Coronary artery (tissue), 2 donors: ENCODE results near the gene TEAD1.

Experiments used
- DNase-seq: peaks from one replicate; pipeline ENCODE4 v3.0.0-alpha.2; 2017; ENCODE audit warnings: low spot score
- H3K27ac ChIP-seq, 2 donors: fragments of 200-600 bp; sonication (generic); one replicate each; pipeline ENCODE4 v1.5.1; 2016 to 2019
- H3K4me3 ChIP-seq: fragments of 200-600 bp; sonication (generic); 2 replicates; pipeline ENCODE4 v1.5.1; 2016; ENCODE audit warnings: mild to moderate bottlenecking, moderate library complexity
- TF ChIP-seq, protein P1 (sequence below): fragments of 200-600 bp; sonication (generic); IDR thresholded peaks from one replicate; pipeline ENCODE4 v1.5.1; 2019; ENCODE audit warnings: antibody characterized with exemption

The TEAD1 gene

DNA sequence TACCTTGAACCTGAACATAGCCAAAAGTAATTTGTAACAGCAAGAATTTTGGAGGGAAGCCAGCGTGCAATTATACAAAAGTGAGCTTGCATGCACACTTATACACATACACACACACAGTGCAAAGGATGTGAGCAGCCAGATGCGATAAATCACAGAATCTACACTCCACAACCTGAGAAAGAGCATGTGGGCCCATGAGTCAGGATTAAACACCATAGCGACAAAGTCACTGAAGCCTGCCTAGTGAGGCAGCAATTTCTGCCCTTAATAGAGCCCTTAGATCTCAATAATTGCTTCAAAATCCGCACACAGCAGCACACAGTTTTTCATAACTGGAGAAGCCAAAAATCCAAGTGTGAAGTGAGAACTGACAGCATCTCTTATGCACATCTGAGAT is 42.6 kb upstream of the TEAD1 start:
- TF ChIP-seq, protein P1, sequence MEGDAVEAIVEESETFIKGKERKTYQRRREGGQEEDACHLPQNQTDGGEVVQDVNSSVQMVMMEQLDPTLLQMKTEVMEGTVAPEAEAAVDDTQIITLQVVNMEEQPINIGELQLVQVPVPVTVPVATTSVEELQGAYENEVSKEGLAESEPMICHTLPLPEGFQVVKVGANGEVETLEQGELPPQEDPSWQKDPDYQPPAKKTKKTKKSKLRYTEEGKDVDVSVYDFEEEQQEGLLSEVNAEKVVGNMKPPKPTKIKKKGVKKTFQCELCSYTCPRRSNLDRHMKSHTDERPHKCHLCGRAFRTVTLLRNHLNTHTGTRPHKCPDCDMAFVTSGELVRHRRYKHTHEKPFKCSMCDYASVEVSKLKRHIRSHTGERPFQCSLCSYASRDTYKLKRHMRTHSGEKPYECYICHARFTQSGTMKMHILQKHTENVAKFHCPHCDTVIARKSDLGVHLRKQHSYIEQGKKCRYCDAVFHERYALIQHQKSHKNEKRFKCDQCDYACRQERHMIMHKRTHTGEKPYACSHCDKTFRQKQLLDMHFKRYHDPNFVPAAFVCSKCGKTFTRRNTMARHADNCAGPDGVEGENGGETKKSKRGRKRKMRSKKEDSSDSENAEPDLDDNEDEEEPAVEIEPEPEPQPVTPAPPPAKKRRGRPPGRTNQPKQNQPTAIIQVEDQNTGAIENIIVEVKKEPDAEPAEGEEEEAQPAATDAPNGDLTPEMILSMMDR, result no peak
- Histone ChIP-seq H3K4me3 (no peak overlapping the region), H3K27ac (no peak overlapping the region)
- DNase-seq, result no peak

DNA sequence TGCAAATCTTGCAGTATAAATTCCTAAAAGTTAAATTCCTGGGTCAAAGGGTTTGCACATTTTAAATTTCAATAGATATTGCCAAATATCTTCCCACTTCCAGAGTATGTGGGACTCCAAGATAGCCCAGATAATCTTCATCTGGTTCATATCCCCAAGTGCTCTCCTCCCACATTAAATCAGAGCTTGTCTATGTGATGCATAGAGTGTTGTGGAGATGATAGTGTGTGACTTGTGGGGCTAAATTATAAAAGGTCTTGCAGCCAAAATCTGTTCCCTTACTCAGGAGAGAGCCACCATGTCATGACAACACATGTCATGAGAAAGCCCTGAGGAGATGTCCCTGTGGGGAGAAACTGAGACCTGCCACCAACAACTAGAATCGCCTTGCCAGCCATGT is 39.9 kb upstream of the TEAD1 start:
- DNase-seq, result no peak
- no peak overlapping the region for H3K27ac ChIP-seq
- TF ChIP-seq, protein P1, result no peak
- H3K4me3 ChIP-seq, result no peak overlapping the region

DNA sequence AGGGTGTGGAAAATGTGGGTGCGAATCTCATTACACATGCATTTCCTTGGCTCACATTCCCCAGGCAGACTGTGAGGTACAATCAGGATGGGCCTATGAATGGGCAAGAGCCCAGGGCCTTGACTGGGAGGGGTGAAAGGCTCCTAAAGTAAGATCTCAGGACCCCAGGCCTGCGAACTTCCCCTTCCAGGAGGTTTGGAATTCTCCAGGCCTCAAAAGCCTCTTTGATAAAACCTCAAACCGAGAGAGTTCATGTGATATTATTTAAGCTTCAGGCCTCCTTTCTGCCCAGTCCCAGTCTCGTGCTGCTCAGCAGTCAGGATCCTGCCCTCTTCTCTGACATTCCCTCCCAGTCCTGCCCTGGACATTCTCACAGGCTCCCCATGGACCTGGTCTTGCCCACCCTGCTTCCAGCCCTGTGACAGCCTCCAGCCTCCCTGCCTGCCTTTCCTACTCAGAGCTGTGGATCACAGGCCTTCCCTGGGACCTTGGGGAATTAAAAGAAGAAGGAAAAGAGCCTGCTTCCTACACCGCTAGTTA is 37.3 kb upstream of the TEAD1 start:
- H3K4me3 ChIP-seq, result no peak overlapping the region
- no peak overlapping the region for H3K27ac ChIP-seq
- DNase-seq, result no peak
- TF ChIP-seq, protein P1, result no peak

DNA sequence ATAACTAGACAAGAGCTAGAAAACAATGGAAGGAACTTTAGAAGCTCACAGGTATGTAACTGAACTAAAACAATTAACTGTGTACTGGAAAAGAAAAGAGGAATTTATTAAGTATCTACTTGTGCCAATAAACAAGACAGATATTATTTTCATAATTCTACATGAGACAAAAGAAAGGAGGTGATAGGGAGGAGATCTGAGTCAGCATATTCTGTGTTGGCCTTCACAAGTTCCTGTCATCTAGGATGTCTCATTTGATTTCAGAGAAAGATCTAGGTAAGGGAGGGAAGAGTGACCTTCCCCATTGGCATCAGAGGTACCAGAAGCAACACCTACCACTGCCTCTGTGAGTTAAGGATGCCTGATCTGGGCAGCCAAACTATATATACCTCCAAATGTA is 34.8 kb upstream of the TEAD1 start:
- H3K27ac ChIP-seq, result no peak overlapping the region
- DNase-seq, result no peak
- H3K4me3 ChIP-seq, result no peak overlapping the region
- TF ChIP-seq, protein P1, result no peak

DNA sequence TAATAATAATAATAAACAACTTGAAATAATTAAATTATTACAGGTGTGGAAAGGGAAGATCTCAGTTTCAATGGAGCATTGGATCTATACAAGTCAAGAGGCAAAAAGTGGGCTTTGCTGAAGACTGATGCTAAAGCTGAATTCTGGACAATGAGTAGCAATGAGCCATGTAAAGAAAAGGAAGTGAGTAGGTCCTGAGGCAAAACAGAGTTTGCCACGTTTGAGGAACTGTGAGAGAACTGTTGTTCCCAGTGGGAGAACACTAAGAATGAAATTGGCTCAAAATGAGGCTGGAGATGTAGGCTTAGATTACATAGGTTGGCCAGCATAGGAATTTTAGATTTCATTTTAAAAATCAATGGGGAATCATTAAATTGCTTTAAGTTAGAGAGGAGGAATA is 33.9 kb upstream of the TEAD1 start:
- no peak for DNase-seq
- Histone ChIP-seq H3K4me3 (no peak overlapping the region), H3K27ac (no peak overlapping the region)
- TF ChIP-seq, protein P1, result no peak

DNA sequence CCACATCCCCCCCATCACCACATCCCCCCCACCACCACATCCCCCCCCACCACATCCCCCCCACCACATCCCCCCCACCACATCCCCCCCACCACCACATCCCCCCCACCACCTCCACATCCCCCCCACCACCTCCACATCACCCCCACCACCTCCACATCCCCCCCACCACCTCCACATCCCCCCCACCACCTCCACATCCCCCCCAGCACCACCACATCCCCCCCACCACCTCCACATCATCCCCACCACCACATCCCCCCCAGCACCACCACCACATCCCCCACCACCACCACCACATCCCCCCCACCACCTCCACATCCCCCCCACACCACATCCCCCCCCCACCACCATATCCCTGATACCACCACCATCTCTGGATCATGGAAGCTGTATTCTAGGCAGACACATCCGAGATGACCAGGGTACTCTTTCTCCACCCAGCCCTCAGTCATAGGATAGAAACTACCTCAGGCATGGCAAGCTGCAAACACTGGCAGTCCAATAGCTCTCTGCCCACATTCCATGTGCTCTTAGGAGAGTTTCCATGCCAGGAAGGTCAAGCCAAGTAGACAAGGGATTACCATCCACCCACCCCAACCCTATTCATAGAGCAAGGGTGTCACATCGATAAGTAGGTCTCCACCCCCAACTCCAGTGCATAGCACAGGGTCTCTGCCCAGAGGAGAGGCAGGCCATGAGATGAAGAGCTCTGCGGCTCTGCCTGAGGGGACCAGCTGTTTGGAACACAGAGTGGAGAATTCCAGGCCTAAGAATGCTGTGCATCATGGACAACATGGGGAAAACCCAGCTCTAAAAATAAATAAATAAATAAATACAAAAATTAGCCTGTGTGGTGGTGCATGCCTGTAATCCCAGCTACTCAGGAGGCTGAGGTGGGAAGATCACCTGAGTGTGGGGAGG is 33.0 kb upstream of the TEAD1 start:
- TF ChIP-seq, protein P1, result no peak
- DNase-seq, result no peak
- H3K27ac ChIP-seq, result no peak overlapping the region
- no peak overlapping the region for H3K4me3 ChIP-seq

DNA sequence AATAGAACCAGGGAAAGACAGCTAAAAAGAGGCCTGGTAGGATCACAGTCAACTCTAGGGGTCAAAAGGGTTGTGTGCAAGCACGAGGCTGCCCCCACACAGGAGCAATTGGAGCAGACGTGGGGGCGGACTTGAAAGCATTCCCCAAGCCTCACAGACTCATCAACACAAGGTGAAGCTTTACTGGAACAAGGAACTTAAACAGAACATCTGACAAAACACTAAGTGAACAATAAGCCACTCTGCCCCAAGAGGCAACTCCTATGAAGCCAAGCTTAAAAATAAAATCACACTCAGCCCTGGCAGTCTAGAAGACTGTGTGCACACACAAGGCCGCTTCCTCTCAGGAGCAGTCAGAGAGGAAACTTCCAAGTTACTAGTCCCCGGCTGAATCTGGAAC is 32.2 kb upstream of the TEAD1 start:
- Histone ChIP-seq H3K4me3 (no peak overlapping the region), H3K27ac (no peak overlapping the region)
- TF ChIP-seq, protein P1, result no peak
- DNase-seq, result no peak
